ENCODE data around the gene RASGRF2. TPM values are rescaled to one million over a fixed set of nuclear protein-coding genes. Genes with fewer than 3 reads are reported as not detected.

RASGRF2 gene
- total and polyA plus RNA-seq, 2 experiments from 2014 or later, result 0.04 TPM; not detected in 1

- Histone ChIP-seq H3K4me2 (ENCODE audit: unreplicated experiment) (no peak overlapping the region), H3K27ac (no peak overlapping the region), H3K9me2 (ENCODE audit: insufficient read depth) (no peaks in the 10 kb centered on the region), H3K9ac (no peak overlapping the region), H3K9me3 (ENCODE audit: low read depth) (no peaks in the 10 kb centered on the region), H3K4me3 (no peak overlapping the region), H3K4me1 (ENCODE audit: insufficient read depth) (no peaks in the 10 kb centered on the region), H3K36me3 (ENCODE audit: low read depth) (no peaks in the 10 kb centered on the region), H3K79me2 (ENCODE audit: insufficient read depth) (no peaks in the 10 kb centered on the region), H2AFZ (no peak overlapping the region), H4K20me1 (ENCODE audit: insufficient read depth) (no peaks in the 10 kb centered on the region), H3F3A (ENCODE audit: insufficient read depth) (no peaks in the 10 kb centered on the region), H3K27me3 (replicated peaks; ENCODE audit: insufficient read depth) (no peaks in the 10 kb centered on the region)
- WGBS, 2 experiments (ENCODE audit: low coverage in 1 of 2, low lambda C conversion rate in 2 of 2, missing lambda C conversion rate in 2 of 2), result 78 to 89% methylated on average over 6 of the region's 6 CpGs
- in situ Hi-C loops (cut with MboI), result no loop called here
- no peak for DNase-seq
- TF ChIP-seq EZH2phosphoT487 (IDR thresholded peaks at IDR 0.05; ENCODE audit: insufficient read depth, low read depth), result no peak
- no peak for TF ChIP-seq EZH2 (IDR thresholded peaks at IDR 0.05; ENCODE audit: insufficient read depth, poor library complexity, severe bottlenecking)
Observed at GRCh38 chr5:81070571-81071255, 110.5 kb downstream of the RASGRF2 start.

- Histone ChIP-seq H4K20me1 (ENCODE audit: insufficient read depth) (no peaks in the 10 kb centered on the region), H3K4me2 (ENCODE audit: unreplicated experiment) (no peak overlapping the region), H2AFZ (no peak overlapping the region), H3K27ac (no peak overlapping the region), H3K36me3 (ENCODE audit: low read depth) (no peaks in the 10 kb centered on the region), H3K4me3 (no peak overlapping the region), H3F3A (ENCODE audit: insufficient read depth) (no peaks in the 10 kb centered on the region), H3K4me1 (ENCODE audit: insufficient read depth) (no peaks in the 10 kb centered on the region), H3K9ac (no peak overlapping the region), H3K9me2 (ENCODE audit: insufficient read depth) (no peaks in the 10 kb centered on the region), H3K27me3 (replicated peaks; ENCODE audit: insufficient read depth) (no peaks in the 10 kb centered on the region), H3K79me2 (ENCODE audit: insufficient read depth) (no peaks in the 10 kb centered on the region), H3K9me3 (ENCODE audit: low read depth) (no peaks in the 10 kb centered on the region)
- no peak for DNase-seq
- in situ Hi-C loops (cut with MboI), result no loop called here
- WGBS, 2 experiments (ENCODE audit: low coverage in 1 of 2, low lambda C conversion rate in 2 of 2, missing lambda C conversion rate in 2 of 2), result 55 to 61% methylated on average over 5 of the region's 5 CpGs
- TF ChIP-seq EZH2 (IDR thresholded peaks at IDR 0.05; ENCODE audit: insufficient read depth, poor library complexity, severe bottlenecking) (no peak), EZH2phosphoT487 (IDR thresholded peaks at IDR 0.05; ENCODE audit: insufficient read depth, low read depth) (no peak)
Observed at GRCh38 chr5:81075041-81075440, 114.9 kb downstream of the RASGRF2 start.

- in situ Hi-C loops (cut with MboI), result no loop called here
- 47 to 49% methylated on average over 2 of the region's 2 CpGs for WGBS, 2 experiments (ENCODE audit: low coverage in 1 of 2, low lambda C conversion rate in 2 of 2, missing lambda C conversion rate in 2 of 2)
- no peak overlapping the region for H2AFZ ChIP-seq
- H3K79me2 ChIP-seq (ENCODE audit: insufficient read depth), result no peaks in the 10 kb centered on the region
- no peak overlapping the region for H3K9ac ChIP-seq
- H3K27ac ChIP-seq, result no peak overlapping the region
- no peaks in the 10 kb centered on the region for H3K27me3 ChIP-seq (replicated peaks; ENCODE audit: insufficient read depth)
- H3K4me3 ChIP-seq, result no peak overlapping the region
- no peaks in the 10 kb centered on the region for H3K4me1 ChIP-seq (ENCODE audit: insufficient read depth)
- no peak for TF ChIP-seq EZH2 (IDR thresholded peaks at IDR 0.05; ENCODE audit: insufficient read depth, poor library complexity, severe bottlenecking)
- no peak for TF ChIP-seq EZH2phosphoT487 (IDR thresholded peaks at IDR 0.05; ENCODE audit: insufficient read depth, low read depth)
- H3K9me3 ChIP-seq (ENCODE audit: low read depth), result no peaks in the 10 kb centered on the region
- no peak for DNase-seq
- no peaks in the 10 kb centered on the region for H3F3A ChIP-seq (ENCODE audit: insufficient read depth)
- H3K36me3 ChIP-seq (ENCODE audit: low read depth), result no peaks in the 10 kb centered on the region
- H4K20me1 ChIP-seq (ENCODE audit: insufficient read depth), result no peaks in the 10 kb centered on the region
- H3K4me2 ChIP-seq (ENCODE audit: unreplicated experiment), result no peak overlapping the region
- no peaks in the 10 kb centered on the region for H3K9me2 ChIP-seq (ENCODE audit: insufficient read depth)
Observed at GRCh38 chr5:81077105-81077504, 116.9 kb downstream of the RASGRF2 start.

GRCh38 chr5:81078930-81079329 is 118.8 kb downstream of the RASGRF2 start:
- Histone ChIP-seq H3K27me3 (replicated peaks; ENCODE audit: insufficient read depth) (no peaks in the 10 kb centered on the region), H3K9me2 (ENCODE audit: insufficient read depth) (no peaks in the 10 kb centered on the region), H3F3A (ENCODE audit: insufficient read depth) (no peaks in the 10 kb centered on the region), H3K9me3 (ENCODE audit: low read depth) (no peaks in the 10 kb centered on the region), H3K79me2 (ENCODE audit: insufficient read depth) (no peaks in the 10 kb centered on the region), H3K4me1 (ENCODE audit: insufficient read depth) (no peaks in the 10 kb centered on the region), H2AFZ (no peak overlapping the region), H3K4me3 (no peak overlapping the region), H3K36me3 (ENCODE audit: low read depth) (no peaks in the 10 kb centered on the region), H3K27ac (no peak overlapping the region), H4K20me1 (ENCODE audit: insufficient read depth) (no peaks in the 10 kb centered on the region), H3K9ac (no peak overlapping the region), H3K4me2 (ENCODE audit: unreplicated experiment) (no peak overlapping the region)
- 39 to 58% methylated on average over 2 of the region's 2 CpGs for WGBS, 2 experiments (ENCODE audit: low coverage in 1 of 2, low lambda C conversion rate in 2 of 2, missing lambda C conversion rate in 2 of 2)
- DNase-seq, result no peak
- in situ Hi-C loops (cut with MboI), result no loop called here
- TF ChIP-seq EZH2 (IDR thresholded peaks at IDR 0.05; ENCODE audit: insufficient read depth, poor library complexity, severe bottlenecking) (no peak), EZH2phosphoT487 (IDR thresholded peaks at IDR 0.05; ENCODE audit: insufficient read depth, low read depth) (no peak)

Measured in GM23248 (cell line).